ENCODE results near the gene CMIP.

The CMIP gene

DNA sequence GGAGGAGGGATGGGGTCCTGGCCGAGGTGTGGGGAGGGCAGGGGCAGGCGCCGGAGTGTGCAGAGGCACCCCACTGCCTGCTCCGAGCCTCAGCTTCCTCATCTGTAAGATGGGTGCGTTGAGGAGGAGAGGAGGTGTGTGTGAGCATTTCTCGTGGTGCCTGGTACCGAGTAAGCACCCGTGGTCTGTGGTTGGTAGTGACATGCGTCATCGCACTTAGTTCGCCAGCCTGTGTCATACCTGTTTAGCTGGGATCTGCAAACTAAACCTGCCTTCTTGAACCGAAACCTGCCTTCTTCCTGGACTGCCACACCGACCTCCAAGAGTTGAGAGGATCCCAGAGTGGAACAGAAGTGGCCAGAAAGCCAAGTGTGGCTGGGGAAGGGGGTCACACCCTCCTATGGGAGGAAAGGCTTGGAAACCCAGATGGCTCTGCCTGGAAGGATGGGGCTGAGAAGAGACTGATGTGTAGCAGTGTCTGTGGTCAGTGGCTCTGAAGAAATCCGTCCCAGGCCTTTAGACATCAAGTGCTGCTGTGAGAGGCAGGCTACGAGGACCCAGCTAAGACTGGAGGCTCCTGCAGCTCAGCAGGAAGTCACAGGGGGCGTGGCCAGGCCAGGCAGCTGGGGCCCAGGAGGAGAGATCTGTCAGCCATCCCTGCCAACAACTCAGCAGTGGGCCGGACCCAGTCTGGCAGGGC is 171.9 kb downstream of the CMIP start:
- TF ChIP-seq, protein P1, sequence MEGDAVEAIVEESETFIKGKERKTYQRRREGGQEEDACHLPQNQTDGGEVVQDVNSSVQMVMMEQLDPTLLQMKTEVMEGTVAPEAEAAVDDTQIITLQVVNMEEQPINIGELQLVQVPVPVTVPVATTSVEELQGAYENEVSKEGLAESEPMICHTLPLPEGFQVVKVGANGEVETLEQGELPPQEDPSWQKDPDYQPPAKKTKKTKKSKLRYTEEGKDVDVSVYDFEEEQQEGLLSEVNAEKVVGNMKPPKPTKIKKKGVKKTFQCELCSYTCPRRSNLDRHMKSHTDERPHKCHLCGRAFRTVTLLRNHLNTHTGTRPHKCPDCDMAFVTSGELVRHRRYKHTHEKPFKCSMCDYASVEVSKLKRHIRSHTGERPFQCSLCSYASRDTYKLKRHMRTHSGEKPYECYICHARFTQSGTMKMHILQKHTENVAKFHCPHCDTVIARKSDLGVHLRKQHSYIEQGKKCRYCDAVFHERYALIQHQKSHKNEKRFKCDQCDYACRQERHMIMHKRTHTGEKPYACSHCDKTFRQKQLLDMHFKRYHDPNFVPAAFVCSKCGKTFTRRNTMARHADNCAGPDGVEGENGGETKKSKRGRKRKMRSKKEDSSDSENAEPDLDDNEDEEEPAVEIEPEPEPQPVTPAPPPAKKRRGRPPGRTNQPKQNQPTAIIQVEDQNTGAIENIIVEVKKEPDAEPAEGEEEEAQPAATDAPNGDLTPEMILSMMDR (IDR thresholded peaks at IDR 0.05; ENCODE audit: low read depth, low read length): no peak
- H3K4me3 ChIP-seq (ENCODE audit: low read depth, low read length): no peak overlapping the region

DNA sequence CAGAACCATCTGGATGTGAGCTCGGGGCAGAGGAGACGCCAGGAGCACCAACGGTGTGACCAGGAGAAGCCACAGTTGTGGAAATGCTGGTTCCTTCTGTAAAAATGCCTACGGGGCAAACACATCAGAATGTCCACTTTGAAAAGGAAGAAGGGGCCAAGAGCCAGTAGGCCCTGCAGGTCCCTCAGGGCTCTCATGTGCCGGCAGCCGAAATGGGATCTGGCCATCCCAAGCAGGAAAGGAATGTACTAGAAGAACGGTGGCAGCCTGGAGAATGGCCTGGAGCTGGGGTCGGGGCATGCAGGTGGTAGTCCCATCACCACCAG is 172.4 kb downstream of the CMIP start:
- TF ChIP-seq, protein P1 (IDR thresholded peaks at IDR 0.05; ENCODE audit: low read depth, low read length): no peak
- H3K4me3 ChIP-seq (ENCODE audit: low read depth, low read length): no peak overlapping the region

DNA sequence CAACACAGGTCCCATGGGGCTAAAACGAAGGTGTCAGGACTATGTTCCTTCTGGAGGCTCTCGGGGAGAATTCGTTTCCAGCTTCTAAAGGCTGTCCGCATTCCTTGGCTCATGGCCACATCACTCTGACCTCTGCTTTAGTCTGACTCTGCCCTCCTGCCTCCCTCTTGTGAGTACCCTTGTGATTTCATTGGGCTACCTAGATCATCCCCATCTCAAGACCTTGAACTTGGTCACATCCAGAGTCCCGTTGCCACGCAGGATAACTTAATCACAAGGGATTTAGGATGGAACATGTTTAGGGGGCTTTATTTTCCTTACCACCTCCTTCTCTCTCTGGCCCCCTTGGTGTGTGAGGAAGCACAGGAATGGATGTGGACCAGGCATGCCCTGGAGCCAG is 173.6 kb downstream of the CMIP start:
- H3K4me3 ChIP-seq (ENCODE audit: low read depth, low read length): no peak overlapping the region
- TF ChIP-seq, protein P1 (IDR thresholded peaks at IDR 0.05; ENCODE audit: low read depth, low read length): no peak

DNA sequence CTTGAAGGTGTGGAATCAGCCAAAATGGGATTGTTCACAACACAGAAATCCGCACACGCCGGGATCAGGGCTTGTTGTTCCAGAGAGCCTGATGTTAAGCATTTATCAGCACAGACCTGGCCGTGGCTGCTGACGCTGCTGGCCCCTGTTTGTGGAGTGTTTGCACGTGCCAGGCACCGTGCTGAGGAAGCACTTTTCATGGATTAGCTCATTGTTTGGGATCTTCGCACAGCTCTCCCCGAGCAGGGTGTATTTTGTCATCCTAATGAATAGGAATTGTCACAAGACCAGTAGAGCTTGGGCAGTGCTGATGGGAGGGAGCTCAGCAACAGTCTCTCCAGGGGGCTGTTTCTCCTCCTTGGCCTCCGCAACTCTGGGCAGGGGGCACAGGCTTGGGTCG is 174.1 kb downstream of the CMIP start:
- TF ChIP-seq, protein P1 (IDR thresholded peaks at IDR 0.05; ENCODE audit: low read depth, low read length): no peak
- H3K4me3 ChIP-seq (ENCODE audit: low read depth, low read length): no peak overlapping the region

DNA sequence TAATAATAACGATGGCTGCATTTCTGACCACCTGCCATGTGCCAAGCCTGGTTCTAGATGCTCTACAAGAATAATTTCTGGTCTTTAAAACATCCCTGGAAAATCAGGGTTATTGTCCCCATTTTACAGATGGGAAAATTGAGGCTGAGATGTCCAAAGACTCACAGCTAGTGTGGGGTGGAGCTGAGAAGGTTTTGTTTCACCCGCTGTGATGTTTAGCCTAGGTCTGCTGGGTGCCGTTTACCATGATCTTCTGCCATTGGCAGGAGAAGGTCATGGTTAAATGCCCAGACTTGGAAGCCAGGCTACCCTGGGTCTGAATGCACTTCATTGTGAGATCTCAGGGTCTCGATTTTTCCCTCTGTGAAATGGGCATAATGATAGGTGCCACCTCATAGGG is 175.4 kb downstream of the CMIP start:
- H3K4me3 ChIP-seq (ENCODE audit: low read depth, low read length): no peak overlapping the region
- TF ChIP-seq, protein P1 (IDR thresholded peaks at IDR 0.05; ENCODE audit: low read depth, low read length): no peak

DNA sequence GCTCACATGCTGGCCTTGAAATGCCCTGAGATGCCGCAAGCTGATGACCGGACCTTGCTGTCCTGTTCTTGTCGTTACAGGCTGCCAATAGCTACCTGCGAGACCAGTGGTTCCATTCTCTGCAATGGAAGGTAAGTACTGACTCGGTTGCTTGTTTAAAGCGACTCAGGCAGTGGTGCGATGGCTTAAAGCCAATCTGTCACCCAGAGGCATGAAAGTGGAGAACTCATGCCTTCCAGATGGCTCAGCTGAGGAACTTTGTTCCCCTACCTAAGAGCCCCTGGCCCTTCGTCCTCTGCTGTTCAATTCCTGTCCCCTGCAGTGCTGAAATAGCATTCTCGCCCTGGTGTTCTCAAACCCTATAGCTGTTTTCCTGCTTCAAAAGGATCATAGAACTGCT is 176.2 kb downstream of the CMIP start:
- H3K4me3 ChIP-seq (ENCODE audit: low read depth, low read length): no peak overlapping the region
- TF ChIP-seq, protein P1 (IDR thresholded peaks at IDR 0.05; ENCODE audit: low read depth, low read length): no peak

DNA sequence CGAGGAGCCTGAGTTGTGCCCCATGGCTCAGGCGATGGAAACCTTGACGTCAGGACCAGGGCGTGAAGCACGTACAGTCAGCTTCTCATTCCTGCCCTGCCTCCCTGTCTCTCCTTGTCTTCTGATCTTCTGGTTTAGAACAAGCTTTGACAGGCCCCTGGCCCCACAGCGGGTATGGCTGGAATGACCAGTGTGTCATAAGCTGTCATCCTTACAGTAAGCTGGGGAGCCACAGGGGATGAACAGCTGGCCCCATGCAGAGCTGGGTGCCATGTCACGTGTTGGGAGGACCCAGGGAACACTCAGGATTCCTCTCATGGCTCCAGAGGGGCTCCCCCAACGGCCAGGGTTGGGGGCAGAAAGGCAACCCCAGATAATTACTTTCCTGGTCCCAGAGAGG is 176.9 kb downstream of the CMIP start:
- TF ChIP-seq, protein P1 (IDR thresholded peaks at IDR 0.05; ENCODE audit: low read depth, low read length): no peak

More for the DNA sequence above, 176.9 kb downstream of the CMIP start:
- H3K4me3 ChIP-seq (ENCODE audit: low read depth, low read length): no peak overlapping the region
